HFF-Myc (cell line): Measurements from ENCODE around the gene TREX2.

Experiments used
- DNase-seq: peaks from one replicate; pipeline ENCODE4 v3.0.0-alpha.2; 2011; ENCODE audit warnings: low read depth; ENCODE audit errors: extremely low read depth
- H3K4me3 ChIP-seq: replicated peaks from 2 replicates; pipeline ENCODE4 v1.5.1; 2011; ENCODE audit warnings: low read depth, mild to moderate bottlenecking, control low read depth, low read length
- TF ChIP-seq, protein P1 (sequence below): IDR thresholded peaks from 2 replicates; pipeline ENCODE4 v1.5.1; 2012; ENCODE audit warnings: mild to moderate bottlenecking, low read depth, low read length, control low read depth; ENCODE audit errors: missing control alignments

Gene TREX2

DNA sequence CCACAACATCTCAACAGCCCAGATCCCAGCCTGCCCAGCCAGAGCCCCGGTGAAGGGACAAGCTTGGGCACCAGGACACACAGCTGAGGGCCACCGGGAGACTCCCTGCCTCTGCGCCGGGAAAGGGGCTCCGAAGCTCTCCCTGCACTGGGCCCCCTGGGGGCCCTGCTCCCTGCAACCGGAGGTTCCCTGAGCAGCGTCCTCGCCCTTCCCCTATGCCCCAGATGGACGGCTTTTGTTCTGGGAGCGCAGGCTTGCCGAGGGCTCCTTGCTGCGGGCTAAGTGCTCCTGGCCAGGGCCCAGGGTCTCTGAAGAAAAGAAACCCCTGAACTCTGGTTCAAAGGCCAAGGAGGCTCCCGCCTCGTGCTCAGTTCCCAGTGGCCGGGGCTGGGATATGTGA is 35.5 kb downstream of the TREX2 start:
- no peak for DNase-seq
- TF ChIP-seq, protein P1, sequence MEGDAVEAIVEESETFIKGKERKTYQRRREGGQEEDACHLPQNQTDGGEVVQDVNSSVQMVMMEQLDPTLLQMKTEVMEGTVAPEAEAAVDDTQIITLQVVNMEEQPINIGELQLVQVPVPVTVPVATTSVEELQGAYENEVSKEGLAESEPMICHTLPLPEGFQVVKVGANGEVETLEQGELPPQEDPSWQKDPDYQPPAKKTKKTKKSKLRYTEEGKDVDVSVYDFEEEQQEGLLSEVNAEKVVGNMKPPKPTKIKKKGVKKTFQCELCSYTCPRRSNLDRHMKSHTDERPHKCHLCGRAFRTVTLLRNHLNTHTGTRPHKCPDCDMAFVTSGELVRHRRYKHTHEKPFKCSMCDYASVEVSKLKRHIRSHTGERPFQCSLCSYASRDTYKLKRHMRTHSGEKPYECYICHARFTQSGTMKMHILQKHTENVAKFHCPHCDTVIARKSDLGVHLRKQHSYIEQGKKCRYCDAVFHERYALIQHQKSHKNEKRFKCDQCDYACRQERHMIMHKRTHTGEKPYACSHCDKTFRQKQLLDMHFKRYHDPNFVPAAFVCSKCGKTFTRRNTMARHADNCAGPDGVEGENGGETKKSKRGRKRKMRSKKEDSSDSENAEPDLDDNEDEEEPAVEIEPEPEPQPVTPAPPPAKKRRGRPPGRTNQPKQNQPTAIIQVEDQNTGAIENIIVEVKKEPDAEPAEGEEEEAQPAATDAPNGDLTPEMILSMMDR: no peak
- H3K4me3 ChIP-seq: no peak overlapping the region

DNA sequence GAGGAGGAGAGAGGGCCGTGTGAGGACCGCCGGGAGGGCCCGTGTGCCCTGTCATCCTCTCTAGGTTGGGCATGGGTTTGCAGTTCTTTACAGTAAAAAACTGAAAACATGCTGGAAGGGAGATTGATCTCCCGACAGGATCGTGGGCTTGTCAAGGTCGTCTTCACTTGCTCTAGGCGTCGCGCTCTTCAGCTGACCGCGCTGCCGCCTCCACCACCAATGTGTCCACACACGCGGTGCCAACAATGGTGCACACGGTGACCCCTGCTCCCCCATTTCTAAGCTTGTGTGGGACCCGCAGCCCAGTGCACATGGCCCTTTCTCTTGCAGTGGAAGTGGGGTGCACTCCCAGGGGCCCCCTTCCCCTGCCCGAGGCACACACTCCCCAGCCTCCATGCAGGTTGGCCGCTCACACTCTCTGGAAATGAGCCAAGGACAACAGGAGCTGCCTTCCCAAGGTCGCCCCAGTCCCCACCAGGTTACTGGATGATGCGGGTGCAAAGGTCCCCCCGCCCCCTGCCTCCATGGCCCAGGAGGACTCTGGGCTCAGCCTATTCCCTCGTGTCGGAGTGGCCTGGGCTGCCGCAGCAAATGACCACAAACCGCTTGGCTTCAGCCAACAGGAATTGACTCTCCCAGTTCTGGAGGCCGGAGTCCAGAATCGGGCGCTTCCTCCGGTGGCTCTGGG is 36.3 kb downstream of the TREX2 start:
- H3K4me3 ChIP-seq: no peak overlapping the region
- no peak for DNase-seq
- TF ChIP-seq, protein P1: no peak

DNA sequence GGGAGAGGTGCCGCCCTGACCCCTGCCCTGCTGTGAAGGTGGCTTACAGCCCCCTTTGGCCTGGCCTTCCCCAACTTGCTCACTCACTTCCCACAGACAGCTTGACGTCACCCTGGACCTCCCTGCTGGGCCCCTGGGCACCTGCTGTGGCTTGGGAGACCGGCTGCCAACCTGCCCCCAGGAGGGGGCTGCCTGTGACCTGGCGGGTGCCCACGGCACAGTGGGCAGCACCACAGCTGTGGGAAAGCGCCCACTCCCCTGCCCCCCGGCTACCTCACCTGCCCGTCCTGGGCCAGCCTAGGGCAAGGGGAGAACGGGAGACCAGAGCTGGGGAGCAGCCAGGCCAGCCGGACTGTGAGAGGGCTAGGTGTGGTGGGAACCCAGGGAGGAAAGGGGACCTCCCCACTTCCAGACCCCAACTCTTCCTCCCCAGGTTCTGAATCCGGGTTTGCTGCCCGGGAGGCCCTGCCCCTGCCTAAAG is 36.9 kb downstream of the TREX2 start:
- no peak for DNase-seq
- TF ChIP-seq, protein P1: no peak
- no peak overlapping the region for H3K4me3 ChIP-seq

DNA sequence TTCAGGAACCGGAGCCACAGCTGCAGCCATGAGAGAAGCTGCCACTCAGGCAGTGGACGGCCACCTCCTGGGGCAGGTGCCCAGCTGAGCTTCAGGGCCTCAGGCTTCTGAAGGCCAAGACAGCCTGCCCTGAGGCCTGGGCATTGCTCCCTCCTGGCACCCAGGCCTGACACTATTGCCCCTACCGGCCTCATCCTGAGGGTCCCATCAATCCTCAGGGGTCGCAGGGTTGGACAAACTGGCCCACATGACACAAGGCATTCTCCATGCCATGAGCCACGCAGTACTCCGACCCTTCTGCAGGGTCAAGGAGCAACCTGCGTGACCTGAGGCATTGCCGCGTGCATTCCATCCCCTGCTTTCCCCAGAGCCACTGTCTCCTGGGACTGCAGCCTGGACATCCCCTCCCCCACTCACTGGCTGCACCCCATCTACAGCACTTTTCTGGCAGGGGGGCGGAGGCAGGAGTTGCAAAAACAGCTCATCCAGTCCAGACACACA is 37.6 kb downstream of the TREX2 start:
- H3K4me3 ChIP-seq: no peak overlapping the region
- TF ChIP-seq, protein P1: no peak
- no peak for DNase-seq

DNA sequence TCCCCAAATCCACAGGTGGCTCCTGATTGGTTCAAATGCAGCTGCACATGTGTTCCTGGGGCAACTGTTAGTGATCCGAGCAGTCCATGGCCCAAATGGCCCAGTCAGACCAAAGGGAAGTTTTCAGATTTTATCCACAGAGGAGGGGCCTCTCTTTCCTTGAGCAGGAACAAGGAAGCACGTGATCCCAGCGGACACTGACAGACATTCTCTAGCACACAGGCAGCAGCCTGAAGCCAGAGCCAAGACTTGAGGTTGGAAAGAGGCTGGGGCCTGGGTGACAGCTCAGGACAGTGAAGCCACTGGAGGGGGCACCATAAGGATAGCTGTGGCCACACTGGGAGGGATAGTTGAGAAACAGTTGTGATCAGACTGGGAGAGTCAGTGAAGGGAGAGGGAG is 38.1 kb downstream of the TREX2 start:
- TF ChIP-seq, protein P1: no peak
- DNase-seq: no peak
- H3K4me3 ChIP-seq: no peak overlapping the region

DNA sequence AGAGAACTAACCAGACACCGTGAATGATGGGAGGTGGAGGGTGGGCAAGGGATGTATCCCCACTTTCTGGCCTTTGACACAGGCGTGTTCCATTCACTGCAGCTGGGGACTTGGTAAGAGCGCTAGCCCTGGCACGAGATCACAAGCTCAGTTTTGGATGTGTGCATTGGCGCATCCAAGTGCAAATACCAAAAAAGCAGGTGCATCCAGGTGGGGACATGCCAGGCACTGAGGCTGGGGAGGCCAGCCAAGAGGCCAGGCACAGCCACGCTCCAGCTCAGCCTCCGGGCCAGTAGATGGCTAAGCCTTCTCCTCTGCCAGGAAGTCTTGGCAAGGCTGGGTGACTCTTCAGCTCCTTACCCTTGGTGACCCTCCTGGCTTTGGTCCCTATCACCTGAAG is 39.0 kb downstream of the TREX2 start:
- DNase-seq: no peak
- H3K4me3 ChIP-seq: no peak overlapping the region
- TF ChIP-seq, protein P1: no peak
